Endothelial cell (in vitro differentiated cells): Measurements from ENCODE around the gene CYB561A3. TPM values are rescaled to one million over a fixed set of nuclear protein-coding genes. Genes with fewer than 3 reads are reported as not detected.

Source experiments
- DNase-seq: peaks from one replicate; pipeline ENCODE4 v3.0.0; 2021; ENCODE audit warnings: low spot score
- H3K27ac Mint-ChIP-seq: one replicate; pipeline ENCODE4 v1.8.0; 2021; ENCODE audit warnings: mixed read lengths, inconsistent platforms; ENCODE audit not compliant: unreplicated experiment
- H3K27me3 Mint-ChIP-seq: one replicate; pipeline ENCODE4 v1.8.0; 2021; ENCODE audit warnings: mild to moderate bottlenecking, moderate library complexity, mixed read lengths, inconsistent platforms; ENCODE audit not compliant: unreplicated experiment
- H3K36me3 Mint-ChIP-seq: one replicate; pipeline ENCODE4 v1.8.0; 2021; ENCODE audit warnings: mild to moderate bottlenecking, low read depth, mixed read lengths, inconsistent platforms; ENCODE audit not compliant: unreplicated experiment
- H3K4me1 Mint-ChIP-seq: one replicate; pipeline ENCODE4 v1.8.0; 2021; ENCODE audit warnings: mild to moderate bottlenecking, mixed read lengths, inconsistent platforms; ENCODE audit not compliant: unreplicated experiment
- H3K4me3 Mint-ChIP-seq: one replicate; pipeline ENCODE4 v1.8.0; 2021; ENCODE audit warnings: mild to moderate bottlenecking, mixed read lengths, inconsistent platforms; ENCODE audit not compliant: unreplicated experiment
- H3K9me3 Mint-ChIP-seq: one replicate; pipeline ENCODE4 v1.8.0; 2021; ENCODE audit warnings: mixed read lengths, inconsistent platforms; ENCODE audit not compliant: unreplicated experiment
- CTCF ChIP-seq: fragments of 200-600 bp; sonication (generic); IDR thresholded peaks from one replicate; pipeline ENCODE4 v1.5.0; 2021; ENCODE audit warnings: antibody characterized with exemption; ENCODE audit not compliant: unreplicated experiment
- total RNA-seq: library from RNA; stranded (reverse); fragmentation: NEBNext Ultra II Directional; extraction: Animal tissue kit (Norgen Biotek cat#: 25700); gene quantifications from one replicate; pipeline ENCODE4 v1.2.1, GENCODE V29; 2021; ENCODE audit not compliant: unreplicated experiment

The CYB561A3 gene
- total RNA-seq, 1 donor from 2014 or later, result 21.6 TPM

DNA sequence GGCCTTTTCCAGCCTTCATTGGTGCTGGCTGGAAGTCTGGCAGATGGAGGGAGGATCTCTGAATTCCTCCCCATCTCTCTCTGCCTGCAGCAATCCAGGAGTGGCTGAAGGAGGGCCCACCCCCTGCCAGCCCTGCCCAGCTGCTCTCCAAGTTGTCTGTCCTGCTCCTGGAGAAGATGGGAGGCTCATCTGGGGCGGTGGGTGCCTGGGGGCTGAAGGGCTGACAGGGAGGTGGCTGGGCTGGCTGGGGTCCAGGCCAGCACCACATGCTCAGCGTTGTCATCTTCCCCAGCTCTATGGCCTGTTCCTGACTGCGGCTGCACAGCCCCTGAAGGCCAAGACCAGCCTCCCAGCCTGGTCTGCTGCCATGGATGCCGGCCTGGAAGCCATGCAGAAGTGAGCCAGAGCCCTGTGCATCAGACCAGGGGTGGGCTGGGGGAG lies 16.5 kb downstream of the CYB561A3 start:
- no peak for TF ChIP-seq CTCF
- Mint-ChIP-seq H3K4me3 (no peak overlapping the region), H3K9me3 (no peaks in the 10 kb centered on the region), H3K4me1 (peaks cover 8% of the 10 kb centered on the region), H3K27me3 (peaks cover 7% of the 10 kb centered on the region), H3K27ac (no peak overlapping the region), H3K36me3 (peaks cover 28% of the 10 kb centered on the region)
- DNase-seq, result no peak

GRCh38 chr11:61343792-61344745 lies 17.6 kb downstream of the CYB561A3 start:
- H3K9me3 Mint-ChIP-seq, result no peaks in the 10 kb centered on the region
- no peak for TF ChIP-seq CTCF
- peaks cover 8% of the 10 kb centered on the region for H3K4me1 Mint-ChIP-seq
- H3K27ac Mint-ChIP-seq, result peak overlapping the region; percentile 36
- DNase-seq, result no peak
- H3K36me3 Mint-ChIP-seq, result peaks cover 23% of the 10 kb centered on the region
- H3K4me3 Mint-ChIP-seq, result peak overlapping the region; percentile 68
- H3K27me3 Mint-ChIP-seq, result peaks cover 9% of the 10 kb centered on the region

DNA sequence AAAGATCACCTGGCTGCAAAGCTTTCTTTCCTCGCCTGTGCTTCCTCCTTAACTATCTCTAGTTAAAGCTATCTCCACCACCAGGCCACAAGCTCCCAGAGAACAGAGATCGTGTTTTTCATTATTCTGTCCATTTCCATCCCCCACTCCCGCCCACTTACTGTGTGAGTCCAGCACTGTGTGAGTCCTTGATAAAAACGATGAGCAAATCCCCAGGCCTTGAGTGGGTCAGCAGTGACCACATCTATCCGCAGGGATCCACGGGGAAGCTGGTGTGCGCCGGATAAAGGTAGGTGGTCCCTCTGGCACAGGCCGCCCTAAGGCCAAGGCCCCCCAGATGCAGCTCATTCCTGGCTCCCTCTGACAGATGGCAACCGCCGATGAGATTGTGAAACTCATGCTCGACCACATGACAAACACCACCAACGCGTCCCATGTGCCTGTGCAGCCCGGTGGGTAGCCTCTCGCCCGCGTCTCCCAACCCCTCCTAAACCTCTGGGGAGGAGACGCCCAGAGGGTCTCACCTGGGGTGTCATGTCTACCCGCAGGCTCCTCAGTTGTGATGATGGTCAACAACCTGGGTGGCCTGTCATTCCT lies 19.4 kb downstream of the CYB561A3 start:
- TF ChIP-seq CTCF, result no peak
- H3K36me3 Mint-ChIP-seq, result peaks cover 21% of the 10 kb centered on the region
- H3K4me1 Mint-ChIP-seq, result peaks cover 8% of the 10 kb centered on the region
- H3K9me3 Mint-ChIP-seq, result no peaks in the 10 kb centered on the region
- H3K27ac Mint-ChIP-seq, result no peak overlapping the region
- DNase-seq, result no peak
- H3K4me3 Mint-ChIP-seq, result no peak overlapping the region
- H3K27me3 Mint-ChIP-seq, result peaks cover 9% of the 10 kb centered on the region

GRCh38 chr11:61341706-61342105 lies 20.0 kb downstream of the CYB561A3 start:
- peaks cover 8% of the 10 kb centered on the region for H3K27me3 Mint-ChIP-seq
- H3K9me3 Mint-ChIP-seq, result no peaks in the 10 kb centered on the region
- H3K36me3 Mint-ChIP-seq, result peaks cover 21% of the 10 kb centered on the region
- no peak overlapping the region for H3K4me3 Mint-ChIP-seq
- no peak overlapping the region for H3K27ac Mint-ChIP-seq
- H3K4me1 Mint-ChIP-seq, result peaks cover 10% of the 10 kb centered on the region
- no peak for DNase-seq
- TF ChIP-seq CTCF, result no peak

DNA sequence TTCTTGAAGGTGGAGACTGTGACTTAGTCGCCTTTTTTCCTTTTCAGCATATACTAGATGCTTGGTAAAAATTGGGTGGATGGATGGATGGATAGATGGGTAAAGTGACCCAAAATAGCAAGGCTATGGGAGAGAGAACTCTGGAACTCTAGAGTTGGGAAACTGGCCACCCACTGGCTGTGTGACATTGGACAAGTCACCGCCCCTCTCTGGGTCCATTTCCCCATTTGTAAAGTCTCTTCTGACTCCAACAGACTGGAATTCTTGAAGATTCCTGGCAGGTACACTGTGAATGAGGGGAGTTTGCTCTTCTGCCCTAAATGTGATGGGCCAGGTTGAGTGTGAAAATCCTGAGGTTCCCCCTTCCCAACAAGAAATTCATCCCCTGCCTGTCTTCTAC lies 20.7 kb downstream of the CYB561A3 start:
- Mint-ChIP-seq H3K9me3 (no peaks in the 10 kb centered on the region), H3K27me3 (peaks cover 7% of the 10 kb centered on the region), H3K4me1 (peaks cover 4% of the 10 kb centered on the region), H3K27ac (no peak overlapping the region), H3K4me3 (peak overlapping the region; percentile 5), H3K36me3 (peaks cover 21% of the 10 kb centered on the region)
- no peak for TF ChIP-seq CTCF
- DNase-seq, result no peak
